ENCODE measurements around the gene PPP1R1A.

The PPP1R1A gene

DNA sequence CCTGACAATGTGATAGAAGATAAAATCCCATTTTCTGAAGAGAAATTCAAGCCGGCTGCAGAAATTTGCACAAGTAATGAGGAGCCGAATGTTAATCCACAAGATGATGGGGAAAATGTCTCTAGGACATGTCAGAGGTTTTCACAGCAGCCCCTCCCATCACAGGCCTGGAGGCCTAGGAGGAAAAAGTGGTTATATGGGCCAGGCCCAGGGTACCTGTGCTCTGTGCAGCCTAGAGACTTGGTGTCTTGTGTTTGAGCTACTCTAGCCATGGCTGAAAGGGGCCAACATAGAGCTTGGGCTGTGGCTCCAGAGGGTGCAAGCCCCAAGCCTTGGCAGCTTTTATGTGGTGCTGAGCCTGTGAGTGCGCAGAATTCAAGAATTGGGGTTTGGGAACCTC lies 38.8 kb upstream of the PPP1R1A start:
- TF ChIP-seq, protein P1, sequence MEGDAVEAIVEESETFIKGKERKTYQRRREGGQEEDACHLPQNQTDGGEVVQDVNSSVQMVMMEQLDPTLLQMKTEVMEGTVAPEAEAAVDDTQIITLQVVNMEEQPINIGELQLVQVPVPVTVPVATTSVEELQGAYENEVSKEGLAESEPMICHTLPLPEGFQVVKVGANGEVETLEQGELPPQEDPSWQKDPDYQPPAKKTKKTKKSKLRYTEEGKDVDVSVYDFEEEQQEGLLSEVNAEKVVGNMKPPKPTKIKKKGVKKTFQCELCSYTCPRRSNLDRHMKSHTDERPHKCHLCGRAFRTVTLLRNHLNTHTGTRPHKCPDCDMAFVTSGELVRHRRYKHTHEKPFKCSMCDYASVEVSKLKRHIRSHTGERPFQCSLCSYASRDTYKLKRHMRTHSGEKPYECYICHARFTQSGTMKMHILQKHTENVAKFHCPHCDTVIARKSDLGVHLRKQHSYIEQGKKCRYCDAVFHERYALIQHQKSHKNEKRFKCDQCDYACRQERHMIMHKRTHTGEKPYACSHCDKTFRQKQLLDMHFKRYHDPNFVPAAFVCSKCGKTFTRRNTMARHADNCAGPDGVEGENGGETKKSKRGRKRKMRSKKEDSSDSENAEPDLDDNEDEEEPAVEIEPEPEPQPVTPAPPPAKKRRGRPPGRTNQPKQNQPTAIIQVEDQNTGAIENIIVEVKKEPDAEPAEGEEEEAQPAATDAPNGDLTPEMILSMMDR (IDR thresholded peaks at IDR 0.05; ENCODE audit: low read depth, low read length), result no peak

DNA sequence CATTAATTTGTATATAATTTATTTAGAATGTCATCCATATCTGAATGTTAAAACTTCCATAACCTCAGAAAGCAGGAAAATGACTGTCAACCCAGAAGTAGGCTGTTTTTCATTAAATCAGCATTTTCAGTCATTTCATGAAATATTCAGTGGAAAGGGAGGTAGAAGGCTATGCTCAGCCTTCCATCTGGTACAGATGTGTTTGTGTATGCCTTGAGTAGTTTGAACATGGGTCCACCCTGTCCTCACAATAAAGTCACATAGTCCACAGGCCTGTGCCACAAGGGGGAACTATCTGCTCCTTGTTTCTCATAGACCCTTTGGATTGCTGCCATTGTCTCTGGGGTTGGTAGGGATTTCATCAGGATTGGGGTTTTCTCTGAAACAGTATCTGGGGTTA lies 37.1 kb upstream of the PPP1R1A start:
- H3K4me3 ChIP-seq (ENCODE audit: low read depth, low read length), result no peak overlapping the region
- TF ChIP-seq, protein P1 (IDR thresholded peaks at IDR 0.05; ENCODE audit: low read depth, low read length), result no peak

More for the DNA sequence above, 38.8 kb upstream of the PPP1R1A start:
- H3K4me3 ChIP-seq (ENCODE audit: low read depth, low read length), result no peak overlapping the region

DNA sequence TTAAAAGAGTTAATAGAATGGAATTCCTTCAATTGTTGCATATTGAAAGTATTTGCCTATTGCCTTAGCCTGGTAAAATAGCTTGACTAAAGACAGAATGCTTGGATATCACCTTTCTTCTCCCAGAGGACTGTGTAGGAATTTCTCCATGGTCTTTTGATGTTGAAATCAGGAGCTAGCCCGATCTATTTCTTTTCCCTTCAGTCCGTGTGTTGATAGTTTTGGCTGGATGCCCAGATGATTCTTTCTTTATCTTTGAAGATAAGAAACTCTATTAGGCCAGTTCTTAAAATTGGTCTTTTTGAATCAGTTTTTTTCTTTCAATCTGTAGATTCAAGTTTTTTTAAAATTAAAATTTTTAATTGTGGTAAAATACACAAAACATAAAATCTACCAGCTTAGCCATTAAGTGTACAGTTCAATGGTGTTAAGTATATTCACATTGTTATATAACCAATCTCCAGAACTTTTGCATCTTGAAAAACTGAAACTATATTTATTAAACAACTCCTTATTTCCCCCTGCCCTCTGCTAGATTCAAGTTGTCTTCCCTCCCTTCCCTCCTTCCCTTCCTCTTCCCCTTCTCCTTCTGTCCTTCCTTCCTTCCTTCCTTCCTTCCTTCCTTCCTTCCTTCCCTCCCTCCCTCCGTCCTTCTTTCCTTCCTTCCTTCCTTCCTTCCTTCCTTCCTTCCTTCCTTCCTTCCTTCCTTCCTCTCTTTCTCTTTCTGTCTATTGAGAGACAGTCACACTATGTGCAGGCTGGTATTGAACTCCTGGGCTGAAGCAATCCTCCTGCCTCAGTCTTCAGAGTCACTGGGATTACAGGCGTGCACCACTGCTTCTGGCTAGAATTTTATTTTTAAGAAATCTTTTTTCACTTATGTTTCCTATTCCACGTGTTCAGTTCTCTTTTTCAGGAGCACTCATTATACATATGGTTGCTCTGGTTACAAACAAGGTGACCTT lies 36.1 kb upstream of the PPP1R1A start:
- H3K4me3 ChIP-seq (ENCODE audit: low read depth, low read length), result no peak overlapping the region
- TF ChIP-seq, protein P1 (IDR thresholded peaks at IDR 0.05; ENCODE audit: low read depth, low read length), result no peak

DNA sequence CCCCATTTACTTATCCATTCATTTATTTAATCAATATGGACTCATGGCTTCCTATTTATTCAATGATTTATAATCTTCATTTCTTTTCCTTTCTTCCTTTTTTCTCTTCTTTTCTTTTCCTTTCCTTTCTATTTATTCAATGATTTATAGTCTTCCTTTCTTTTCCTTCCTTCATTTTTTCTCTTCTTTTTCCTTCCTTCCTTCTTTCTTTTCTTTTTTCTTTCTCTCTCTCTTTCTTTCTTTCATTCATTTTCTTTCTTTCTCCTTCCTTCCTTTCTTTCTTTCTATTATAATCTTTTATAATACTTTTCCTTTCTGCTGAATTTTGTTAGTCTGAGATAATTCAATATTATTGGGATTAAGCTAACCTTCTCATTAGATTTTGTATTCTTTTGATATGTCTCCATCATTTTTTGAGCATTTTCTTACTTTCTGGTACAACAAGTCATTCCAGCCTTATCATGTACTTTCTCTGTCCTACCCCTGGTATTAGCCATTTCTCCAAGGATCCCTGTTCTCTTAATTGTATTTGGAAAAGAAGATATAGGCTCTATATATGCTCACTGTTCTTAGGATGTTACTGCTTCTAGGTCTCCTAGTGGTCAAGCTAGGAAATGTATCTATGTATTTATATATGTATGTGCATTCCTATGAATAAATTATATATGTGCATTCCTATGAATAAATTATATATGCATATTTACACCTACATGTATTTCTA lies 34.2 kb upstream of the PPP1R1A start:
- no peak overlapping the region for H3K4me3 ChIP-seq (ENCODE audit: low read depth, low read length)
- TF ChIP-seq, protein P1 (IDR thresholded peaks at IDR 0.05; ENCODE audit: low read depth, low read length), result peak; percentile 11; the same call in 1 of the 2 replicates

DNA sequence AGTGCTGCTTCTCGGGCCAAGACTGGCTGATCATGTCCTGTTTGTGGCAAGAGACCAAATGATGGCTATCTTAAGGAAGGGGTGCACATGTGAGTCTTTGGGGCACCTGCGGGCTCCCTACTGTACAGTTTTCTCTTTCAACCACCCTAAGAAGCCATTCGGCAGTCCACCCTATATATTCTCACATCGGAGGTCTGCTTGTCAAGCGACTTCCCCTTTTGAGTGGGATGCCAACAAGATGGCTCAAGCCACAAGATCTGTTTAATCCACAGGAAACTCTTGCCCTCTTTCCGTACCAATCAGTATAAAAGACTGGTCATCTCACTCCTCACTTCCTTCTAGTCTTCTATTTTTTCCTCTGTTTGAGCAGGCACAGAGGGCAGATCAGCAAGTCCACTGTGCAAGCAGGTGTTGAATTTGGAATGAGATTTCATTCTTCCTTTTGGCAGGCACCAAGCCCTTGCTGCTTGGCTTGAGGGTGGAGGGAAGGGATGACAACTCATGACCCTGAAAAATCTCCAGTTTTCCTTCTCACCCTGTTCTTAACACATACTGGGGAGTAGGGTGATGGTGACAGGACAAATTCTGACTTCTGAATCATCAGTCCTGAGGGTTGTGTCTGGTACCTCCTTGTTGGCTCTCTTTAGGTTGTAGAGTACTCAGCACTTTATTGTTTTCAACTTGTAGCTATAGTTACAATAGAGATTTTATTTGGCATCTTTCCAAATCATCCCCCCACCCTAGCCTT lies 28.6 kb upstream of the PPP1R1A start:
- TF ChIP-seq, protein P1 (IDR thresholded peaks at IDR 0.05; ENCODE audit: low read depth, low read length), result no peak
- no peak overlapping the region for H3K4me3 ChIP-seq (ENCODE audit: low read depth, low read length)

DNA sequence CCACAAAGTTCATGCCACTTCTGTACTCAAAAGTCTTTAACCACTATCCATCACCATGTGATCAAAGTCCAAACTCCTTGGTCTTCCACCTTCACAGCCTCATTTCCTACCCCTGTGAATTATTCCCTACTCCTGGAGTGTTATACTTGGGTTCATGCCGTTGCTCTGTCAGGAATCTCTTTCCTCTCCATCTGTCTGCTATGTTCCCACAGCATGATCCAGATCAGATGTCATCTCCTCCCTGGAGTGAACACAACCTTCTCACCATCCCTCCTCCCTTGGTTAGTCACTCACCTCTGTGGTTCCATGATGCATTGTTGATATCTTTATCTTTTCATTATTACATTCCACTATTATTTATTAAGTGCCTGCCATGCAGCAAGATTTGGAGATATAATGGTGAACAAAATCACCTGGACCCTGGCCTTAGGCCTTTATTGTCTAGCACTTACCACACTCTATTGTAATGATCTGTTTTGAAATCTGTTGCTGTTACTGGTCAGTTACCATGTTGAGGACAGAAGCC lies 23.8 kb upstream of the PPP1R1A start:
- TF ChIP-seq, protein P1 (IDR thresholded peaks at IDR 0.05; ENCODE audit: low read depth, low read length), result no peak
- no peak overlapping the region for H3K4me3 ChIP-seq (ENCODE audit: low read depth, low read length)

Measured in WI38 (cell line).